ENCODE data around the gene GRIPAP1.

GRIPAP1 gene

DNA sequence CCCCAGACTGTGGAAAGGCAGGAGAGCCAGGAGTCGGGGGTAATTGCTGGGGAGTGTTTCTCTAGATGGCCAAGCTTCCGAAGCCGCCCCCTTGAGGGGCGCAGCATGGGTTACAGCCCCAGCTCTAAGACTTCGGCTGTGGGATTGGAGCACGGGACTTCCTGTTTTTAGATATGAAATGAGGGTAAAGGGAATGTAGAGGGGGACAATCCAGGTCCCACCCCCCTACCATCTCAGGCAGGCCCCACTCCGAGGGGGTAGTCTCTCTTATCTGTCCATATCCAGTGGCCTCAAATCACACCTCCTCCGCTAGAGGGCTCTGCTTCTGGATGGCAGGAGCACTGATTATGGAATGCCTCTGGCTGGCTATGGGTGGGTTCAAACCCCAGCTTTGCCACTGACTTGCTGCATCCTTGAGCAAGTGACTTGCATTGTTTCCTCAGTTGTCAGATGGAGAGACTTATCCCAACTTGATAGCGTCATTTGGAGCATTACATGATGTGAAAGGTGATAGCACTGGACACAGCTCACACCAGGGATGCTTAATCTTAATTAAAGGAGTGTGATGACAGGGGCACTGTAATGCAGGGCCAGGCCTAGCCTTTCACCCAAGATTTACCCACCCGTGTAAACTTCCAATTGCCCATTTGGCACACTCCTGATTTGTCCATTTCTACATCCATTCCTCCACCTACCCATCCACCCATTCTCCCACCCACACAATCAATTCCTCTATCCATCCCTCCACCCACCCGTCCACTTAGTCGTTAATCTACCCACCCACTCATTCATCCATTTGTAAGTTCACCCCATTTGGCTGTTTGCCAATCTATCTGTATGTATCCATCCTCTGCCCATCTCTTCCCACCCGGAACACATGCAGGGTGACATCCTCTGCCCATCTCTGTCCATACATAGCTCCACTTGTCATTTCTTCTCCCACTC is 29.6 kb downstream of the GRIPAP1 start:
- no peak overlapping the region for H3K4me3 ChIP-seq (ENCODE audit: low read depth, low read length)
- TF ChIP-seq CTCF (IDR thresholded peaks at IDR 0.05; ENCODE audit: low read depth, low read length, missing control alignments), result peak; percentile 61
- DNase-seq (ENCODE audit: low read depth), result no peak

GRCh38 chrX:48971249-48972219 is 30.5 kb downstream of the GRIPAP1 start, which contains the start of gene KCND1:
Gene KCND1, minus strand, starts transcription at chrX:48971844. Its CDS starts 1,573 bp downstream, at chrX:48970271.
- H3K4me3 ChIP-seq (ENCODE audit: low read depth, low read length), result no peak within 1 kb of the TSS
- DNase-seq (ENCODE audit: low read depth), result no peak
- TF ChIP-seq CTCF (IDR thresholded peaks at IDR 0.05; ENCODE audit: low read depth, low read length, missing control alignments), result no peak

GRCh38 chrX:48969471-48969870 is 32.6 kb downstream of the GRIPAP1 start:
- no peak for DNase-seq (ENCODE audit: low read depth)
- TF ChIP-seq CTCF (IDR thresholded peaks at IDR 0.05; ENCODE audit: low read depth, low read length, missing control alignments), result no peak
- no peak overlapping the region for H3K4me3 ChIP-seq (ENCODE audit: low read depth, low read length)

GRCh38 chrX:48968377-48968776 is 33.7 kb downstream of the GRIPAP1 start:
- DNase-seq (ENCODE audit: low read depth), result no peak
- TF ChIP-seq CTCF (IDR thresholded peaks at IDR 0.05; ENCODE audit: low read depth, low read length, missing control alignments), result no peak
- no peak overlapping the region for H3K4me3 ChIP-seq (ENCODE audit: low read depth, low read length)

DNA sequence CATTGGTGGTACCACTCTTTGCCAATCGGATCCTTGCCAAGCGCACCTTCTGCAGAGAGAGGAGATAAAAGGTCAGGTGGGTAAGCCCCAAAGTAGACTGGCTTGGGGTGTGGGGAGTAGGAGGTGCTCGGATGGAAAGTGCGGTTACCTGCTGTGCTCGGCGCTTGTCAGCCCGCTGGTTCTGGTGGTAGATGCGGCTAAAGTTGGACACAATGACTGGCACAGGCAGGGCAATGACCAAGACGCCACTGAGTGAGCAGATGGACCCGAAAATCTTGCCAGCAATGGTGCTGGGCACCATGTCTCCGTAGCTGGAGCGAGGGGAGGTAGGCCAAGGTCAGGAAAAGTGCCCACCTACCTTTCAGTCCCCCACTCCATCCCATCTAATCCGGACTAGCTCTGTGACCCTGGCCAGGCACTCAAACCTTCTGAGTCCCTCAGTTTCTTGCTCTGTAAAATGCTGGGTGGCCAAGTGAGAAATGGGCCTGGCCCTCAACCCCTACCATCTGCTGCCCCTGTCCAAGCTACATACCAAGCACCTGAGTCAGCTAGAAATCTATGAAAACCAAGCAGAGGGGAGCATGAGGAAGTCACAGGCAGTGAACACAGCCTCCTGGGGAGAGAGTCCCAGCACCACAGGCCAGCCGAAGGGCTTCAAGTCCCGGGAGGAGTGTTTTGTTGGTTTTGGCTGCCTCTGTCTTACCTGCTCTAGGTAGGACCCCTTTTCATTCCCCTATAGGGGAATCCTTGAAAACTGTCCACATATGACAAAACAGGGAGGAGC is 35.1 kb downstream of the GRIPAP1 start:
- DNase-seq (ENCODE audit: low read depth), result no peak
- H3K4me3 ChIP-seq (ENCODE audit: low read depth, low read length), result no peak overlapping the region
- TF ChIP-seq CTCF (IDR thresholded peaks at IDR 0.05; ENCODE audit: low read depth, low read length, missing control alignments), result no peak

DNA sequence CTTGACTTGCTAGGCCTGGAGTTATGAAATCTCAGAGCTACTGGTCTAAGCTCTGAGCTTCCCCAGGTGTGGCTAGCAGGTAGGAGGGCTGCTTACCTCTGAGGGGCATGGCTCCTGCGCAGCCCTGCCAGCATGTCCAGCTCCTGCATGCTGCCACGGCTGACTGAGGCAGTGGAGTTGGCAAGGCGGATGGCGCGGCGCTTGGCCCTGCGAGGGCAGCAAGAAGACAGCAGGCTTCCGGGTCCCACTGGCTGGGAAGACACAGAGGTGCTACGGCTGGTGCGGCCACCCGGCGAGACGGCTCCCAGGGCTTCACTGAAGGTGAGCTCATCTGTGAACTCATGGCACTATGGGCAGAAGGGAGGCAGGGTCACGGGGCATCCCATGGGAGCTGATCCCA is 36.1 kb downstream of the GRIPAP1 start:
- no peak for TF ChIP-seq CTCF (IDR thresholded peaks at IDR 0.05; ENCODE audit: low read depth, low read length, missing control alignments)

More for the DNA sequence above, 36.1 kb downstream of the GRIPAP1 start:
- no peak for DNase-seq (ENCODE audit: low read depth)
- no peak overlapping the region for H3K4me3 ChIP-seq (ENCODE audit: low read depth, low read length)
